HepG2 (cell line): ENCODE measurements around the gene CST11. TPM values are rescaled to one million over a fixed set of nuclear protein-coding genes. Genes with fewer than 3 reads are reported as not detected.

ENCODE experiments used
- ATAC-seq: fragments of 200-7000 bp; cut with Tn5 transposase; 3 replicates; pipeline ENCODE4 v1.9.1; 2020; ENCODE audit warnings: mild to moderate bottlenecking, moderate library complexity
- BruUV-seq: library from RNA; stranded (reverse); fragments of 400-500 nt; replicated peaks from 2 replicates; lab custom pipeline; 2021; lab: Mats Ljungman, UMichigan
- CTCF ChIA-PET: fragments of 300-600 bp; formaldehyde crosslinking; extraction: SDS; loops from one replicate; lab custom pipeline; 2021; ENCODE audit warnings: low total read pairs, inconsistent platforms, low intra/inter-chr PET ratio; lab: Yijun Ruan, JAX
- POLR2A ChIA-PET: fragments of 350-600 bp; sonication (Branson Sonifier 250); formaldehyde crosslinking; loops from one replicate; lab custom pipeline; 2020; ENCODE audit warnings: antibody characterized with exemption, inconsistent platforms; lab: Yijun Ruan, JAX
- DNase-seq: peaks from one replicate; pipeline ENCODE4 v3.0.0-alpha.2; 2015; ENCODE audit warnings: low spot score
- FAIRE-seq: peaks from 3 replicates; lab custom pipeline; 2011; peaks lifted over from hg19 to GRCh38; lab: Jason Lieb, UNC
- H2AFZ ChIP-seq: one replicate; pipeline ENCODE4 v1.6.1; 2011; ENCODE audit warnings: low read length, inconsistent platforms
- H3K27ac ChIP-seq: fragments of 300-600 bp; 3 replicates; pipeline ENCODE4 v1.8.0; 2011; ENCODE audit warnings: mixed run types, mild to moderate bottlenecking, mixed read lengths, low read length, inconsistent platforms; ENCODE audit not compliant: insufficient read depth; ENCODE audit errors: extremely low read length
- H3K27me3 ChIP-seq, 2 experiments: fragments of 200-600 bp in 1 of 2; 2 replicates in 1 of 2; 3 replicates in 1 of 2; pipeline versions ENCODE4 v1.6.0 to v1.8.0; 2011; ENCODE audit warnings: low read length in 2 of 2, mild to moderate bottlenecking in 2 of 2, moderate library complexity in 2 of 2, inconsistent platforms in 1 of 2; ENCODE audit not compliant: insufficient read depth in 2 of 2, control insufficient read depth in 1 of 2
- H3K36me3 ChIP-seq, 2 experiments: fragments of 200-600 bp in 1 of 2; replicated peaks in 1 of 2; 2 replicates in 1 of 2; 3 replicates in 1 of 2; pipeline versions ENCODE4 v1.5.1 to v1.8.0; 2011; ENCODE audit warnings: low read length in 2 of 2, inconsistent platforms in 1 of 2; ENCODE audit not compliant: insufficient read depth in 2 of 2, control insufficient read depth in 1 of 2
- H3K4me1 ChIP-seq: 2 replicates; pipeline ENCODE4 v1.5.1; 2012; ENCODE audit warnings: low read length, inconsistent platforms; ENCODE audit not compliant: insufficient read depth
- H3K4me2 ChIP-seq: 2 replicates; pipeline ENCODE4 v1.6.0; 2011; ENCODE audit warnings: low read depth, low read length, inconsistent platforms
- H3K4me3 ChIP-seq, 3 experiments: fragments of 200-600 bp in 1 of 3; sonication (generic), shearing (Covaris generic) in 1 of 3; replicated peaks in 1 of 3; 2 replicates each; pipeline ENCODE4 v1.5.1; 2011 to 2016; ENCODE audit warnings: low read length in 3 of 3, inconsistent platforms in 2 of 3, low read depth in 2 of 3, mild to moderate bottlenecking in 2 of 3, control low read depth in 1 of 3, mixed read lengths in 1 of 3; ENCODE audit not compliant: insufficient read depth in 1 of 3
- H3K79me2 ChIP-seq: one replicate; pipeline ENCODE4 v1.6.1; 2011; ENCODE audit warnings: low read length, inconsistent platforms; ENCODE audit not compliant: insufficient read depth
- H3K9ac ChIP-seq: 2 replicates; pipeline ENCODE4 v1.6.0; 2011; ENCODE audit warnings: mild to moderate bottlenecking, low read depth, low read length, inconsistent platforms; ENCODE audit not compliant: insufficient read depth
- H3K9me3 ChIP-seq: 2 replicates; pipeline ENCODE4 v1.5.1; 2012; ENCODE audit warnings: mild to moderate bottlenecking, low read length
- H4K20me1 ChIP-seq: 2 replicates; pipeline ENCODE4 v1.6.0; 2011; ENCODE audit warnings: inconsistent platforms, mild to moderate bottlenecking, low read length, moderate library complexity; ENCODE audit not compliant: insufficient read depth
- CC2D1A ChIP-seq: sonication (generic); formaldehyde crosslinking; IDR thresholded peaks from 2 replicates; pipeline ENCODE4 v1.8.1; 2023; ENCODE audit warnings: mild to moderate bottlenecking, missing genetic modification reagents
- DNMT3B ChIP-seq: conservative IDR thresholded peaks from 2 replicates; pipeline ENCODE4 v1.6.1; 2016; ENCODE audit warnings: missing biosample characterization, control low read depth
- ELF3 ChIP-seq: IDR thresholded peaks from 2 replicates; pipeline ENCODE4 v1.6.1; 2016; ENCODE audit warnings: missing genetic modification reagents, missing compliant biosample characterization
- EP300 ChIP-seq, 3 experiments: sonication (generic) in 1 of 3; formaldehyde crosslinking in 1 of 3; IDR thresholded peaks; 2 replicates each; pipeline versions ENCODE4 v1.5.1 to v1.6.1; 2011 to 2020; ENCODE audit warnings: low read depth in 2 of 3, low read length in 2 of 3, borderline replicate concordance in 1 of 3, improper control_type of control experiment in 1 of 3, mild to moderate bottlenecking in 1 of 3, missing genetic modification reagents in 1 of 3, moderate library complexity in 1 of 3
- SIX1 ChIP-seq: sonication (generic); formaldehyde crosslinking; IDR thresholded peaks from 2 replicates; pipeline ENCODE4 v1.4.0; 2020; ENCODE audit warnings: missing genetic modification reagents, borderline replicate concordance
- TBX2 ChIP-seq: sonication (generic); formaldehyde crosslinking; IDR thresholded peaks from 2 replicates; pipeline ENCODE4 v1.5.0; 2020; ENCODE audit warnings: missing genetic modification reagents, mild to moderate bottlenecking, borderline replicate concordance
- TOPORS ChIP-seq: sonication (generic); formaldehyde crosslinking; IDR thresholded peaks from 2 replicates; pipeline ENCODE4 v1.8.0; 2023; ENCODE audit warnings: mild to moderate bottlenecking, missing genetic modification reagents
- ZMYM2 ChIP-seq: sonication (generic); formaldehyde crosslinking; IDR thresholded peaks from 2 replicates; pipeline ENCODE4 v1.8.0; 2022; ENCODE audit warnings: mild to moderate bottlenecking, missing genetic modification reagents
- ZNF230 ChIP-seq: sonication (generic); formaldehyde crosslinking; IDR thresholded peaks from 2 replicates; pipeline ENCODE4 v1.4.0; 2020; ENCODE audit warnings: mild to moderate bottlenecking, missing genetic modification reagents
- ZNF501 ChIP-seq: sonication (generic); formaldehyde crosslinking; IDR thresholded peaks from 2 replicates; pipeline ENCODE4 v1.5.1; 2020; ENCODE audit warnings: mild to moderate bottlenecking, moderate library complexity, missing genetic modification reagents
- ZNF564 ChIP-seq: sonication (generic); formaldehyde crosslinking; IDR thresholded peaks from 2 replicates; pipeline ENCODE4 v1.8.1; 2023; ENCODE audit warnings: mild to moderate bottlenecking, missing genetic modification reagents
- in situ Hi-C: cut with HindIII; loops from 2 replicates; pipeline ENCODE4 v1.10.0; 2017; ENCODE audit warnings: low pct_unique_long_range_greater_than_20kb; ENCODE audit not compliant: extremely low pct_ligation_motif_present
- intact Hi-C: fragments of 100-400 bp; cut with micrococcal nuclease; formaldehyde crosslinking; loops from one replicate; pipeline ENCODE4 v1.10.0; 2022; ENCODE audit not compliant: unreplicated experiment
- polyA plus RNA-seq, 8 experiments: library from polyadenylated mRNA; depleted of rRNA in 3 of 8; stranded (reverse) in 7 of 8; unstranded in 1 of 8; fragments of >200 nt; fragmentation: Illumina TruSeq in 4 of 8; extraction: Trizol in 4 of 8; gene quantifications; 2 replicates each; pipeline versions ENCODE4 v1.2.1 to v1.2.3, GENCODE V29; 2011 to 2016; ENCODE audit warnings: low read depth in 4 of 8, missing spikeins in 1 of 8, mixed read lengths in 1 of 8; ENCODE audit not compliant: insufficient read depth in 1 of 8
- total RNA-seq, 5 experiments: library from RNA; depleted of rRNA; stranded (reverse); fragments of >200 nt; fragmentation: Illumina TruSeq; extraction: Trizol; gene quantifications; 2 replicates each; pipeline ENCODE4 v1.2.3, GENCODE V29; 2016; ENCODE audit warnings: low read depth in 1 of 5

The CST11 gene
- total and polyA plus RNA-seq, 2 of the 13 experiments (the other 11 are each of a cell fraction or from before 2014, with no cell fraction given): not detected

DNA sequence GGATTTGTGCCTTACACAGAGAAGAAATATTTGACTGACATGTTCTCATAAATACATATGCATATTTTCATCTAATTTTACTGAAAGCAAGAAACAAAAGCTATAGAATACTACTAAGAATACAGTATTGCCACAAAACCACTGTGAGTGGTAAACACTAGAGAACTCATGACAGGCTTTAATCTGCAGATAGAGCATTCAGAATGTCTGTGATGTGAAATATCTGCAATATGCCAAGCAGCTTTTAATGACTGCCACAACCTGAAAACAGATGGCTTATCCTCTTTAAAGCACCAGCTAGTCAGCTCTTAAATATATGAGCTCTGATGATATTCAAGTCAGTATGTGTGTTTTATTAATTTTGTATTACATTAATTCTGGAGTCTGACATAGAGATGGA, 34.8 kb downstream of the CST11 start:
- no peak for ATAC-seq
- Histone ChIP-seq H4K20me1 (peaks cover 22% of the 10 kb centered on the region), H3K4me3 (no peak overlapping the region), H3K36me3 (no peaks in the 10 kb centered on the region), H3K27me3 (no peaks in the 10 kb centered on the region), H3K79me2 (peaks cover 71% of the 10 kb centered on the region), H3K4me2 (no peak overlapping the region), H3K27ac (no peak overlapping the region), H3K4me1 (peaks cover 65% of the 10 kb centered on the region), H2AFZ (no peak overlapping the region), H3K9ac (no peak overlapping the region), H3K9me3 (no peaks in the 10 kb centered on the region)
- in situ Hi-C loops (no loop called here), intact Hi-C loops (no loop called here)
- DNase-seq: no peak
- FAIRE-seq: no peak
- ChIA-PET POLR2A (interaction anchor here (1.1 to 5.0 kb wide), 5 partner anchors 14 to 67 kb away, joined by 5 to 56 read pairs (median 8); partner anchors contain the start of genes GZF1 and NXT1), CTCF (no interaction called here)
- no peak for TF ChIP-seq DNMT3B (CRISPR knock-in tag)
- no peak for TF ChIP-seq TBX2 (CRISPR knock-in tag)
- TF ChIP-seq TOPORS: no peak
- no peak for TF ChIP-seq EP300 (IDR thresholded peaks at IDR 0.05; ENCODE audit: low read depth in 2 of 2, low read length in 2 of 2)
- no peak for TF ChIP-seq EP300 (CRISPR knock-in tag; IDR thresholded peaks at IDR 0.05; ENCODE audit: borderline replicate concordance)
- TF ChIP-seq ZNF501: no peak
- TF ChIP-seq SIX1 (CRISPR knock-in tag): no peak
- no peak for TF ChIP-seq ZNF230
- no peak for TF ChIP-seq ZNF564 (CRISPR knock-in tag)
- TF ChIP-seq ELF3 (CRISPR knock-in tag): no peak
- TF ChIP-seq CC2D1A (CRISPR knock-in tag): no peak
- no peak for TF ChIP-seq ZMYM2 (CRISPR knock-in tag)
- no TSS peak for BruUV-seq
